Measurements from ENCODE around the gene ALS2CL. TPM values are rescaled to one million over a fixed set of nuclear protein-coding genes. Genes with fewer than 3 reads are reported as not detected.
"Not testable (repeated sequence)": the region's sequence is repeated elsewhere in the genome, so short reads cannot be mapped to it uniquely, and the experiment has no call there.

ALS2CL gene
- total and polyA plus RNA-seq, 12 donors: 1.5 to 48.3 (median 10.1) TPM

- intact Hi-C loops (cut with DNase I): loop anchor here (5.0 to 10.0 kb wide), 4 partner anchors 157 to 297 kb away; partner anchors contain the start of gene MYL3 (in 2 of the 2)
Measured at GRCh38 chr3:46707601-46708011, 14.1 kb upstream of the ALS2CL start.

GRCh38 chr3:46706771-46707582 is 13.5 kb upstream of the ALS2CL start:
- Histone ChIP-seq H3K9me3 (replicated peaks in 1 of 3) (no peaks in the 10 kb centered on the region), H3K36me3 (replicated peaks in 1 of 2) (no peaks in the 10 kb centered on the region), H3K27ac (no peak overlapping the region), H3K27me3 (no peaks in the 10 kb centered on the region), H3K4me3 (no peak overlapping the region), H3K4me1 (replicated peaks in 1 of 2) (no peaks in the 10 kb centered on the region)
- 75 to 81% (median 79%) methylated on average over 10 to 13 of the region's 13 CpGs for WGBS, 4 donors
- TF ChIP-seq POLR2A (IDR thresholded peaks at IDR 0.05) (no peak), CTCF (IDR thresholded peaks at IDR 0.05) (no peak)
- intact Hi-C loops (cut with DNase I): loop anchor here (5.0 to 10.0 kb wide), 4 partner anchors 158 to 298 kb away; partner anchors contain the start of gene MYL3 (in 2 of the 2)
- DNase-seq: peak in 2 of 7 donors; percentile 12 to 16

More at GRCh38 chr3:46707601-46708011, 14.1 kb upstream of the ALS2CL start:
- no peaks in the 10 kb centered on the region for H3K9me3 ChIP-seq (replicated peaks in 1 of 3)
- H3K27ac ChIP-seq: no peak overlapping the region
- no peaks in the 10 kb centered on the region for H3K4me1 ChIP-seq (replicated peaks in 1 of 2)
- no peaks in the 10 kb centered on the region for H3K36me3 ChIP-seq (replicated peaks in 1 of 2)
- no peak overlapping the region for H3K4me3 ChIP-seq
- WGBS, 4 donors: 87 to 96% (median 92%) methylated on average over 6 to 7 of the region's 7 CpGs
- H3K27me3 ChIP-seq: no peaks in the 10 kb centered on the region
- DNase-seq: peak in 3 of 7 donors; percentile 4 to 12 (median 10)
- TF ChIP-seq POLR2A (IDR thresholded peaks at IDR 0.05): no peak
- no peak for TF ChIP-seq CTCF (IDR thresholded peaks at IDR 0.05)

- DNase-seq: peak in 3 of 7 donors; percentile 5 to 15 (median 11)
- no peaks in the 10 kb centered on the region for H3K27me3 ChIP-seq
- 75 to 84% (median 81%) methylated on average over 11 to 19 of the region's 19 CpGs for WGBS, 4 donors
- H3K4me1 ChIP-seq (replicated peaks in 1 of 2): peaks cover 0 to 6% of the 10 kb centered on the region in 2 donors
- intact Hi-C loops (cut with DNase I): loop anchor here (2.0 to 10.0 kb wide), 5 partner anchors 159 to 299 kb away; partner anchors contain the start of gene MYL3 (in 2 of the 2)
- TF ChIP-seq POLR2A (IDR thresholded peaks at IDR 0.05): no peak
- no peak for TF ChIP-seq CTCF (IDR thresholded peaks at IDR 0.05)
- no peak overlapping the region for H3K27ac ChIP-seq
- H3K4me3 ChIP-seq: no peak overlapping the region
- H3K9me3 ChIP-seq (replicated peaks in 1 of 3): no peaks in the 10 kb centered on the region
- no peaks in the 10 kb centered on the region for H3K36me3 ChIP-seq (replicated peaks in 1 of 2)
Measured at GRCh38 chr3:46705751-46706552, 12.5 kb upstream of the ALS2CL start.

GRCh38 chr3:46705022-46705530 is 11.6 kb upstream of the ALS2CL start:
- DNase-seq: peak; percentile 70 to 94 (median 83)
- TF ChIP-seq POLR2A (IDR thresholded peaks at IDR 0.05) (no peak), CTCF (IDR thresholded peaks at IDR 0.05) (peak; percentile 85 to 98 (median 95))
- H3K27ac ChIP-seq: no peak overlapping the region
- no peaks in the 10 kb centered on the region for H3K36me3 ChIP-seq (replicated peaks in 1 of 2)
- intact Hi-C loops (cut with DNase I): loop anchor here (2.0 to 10.0 kb wide), 5 partner anchors 160 to 300 kb away; partner anchors contain the start of gene MYL3 (in 2 of the 2)
- H3K4me3 ChIP-seq: no peak overlapping the region
- 0 to 25% (median 22%) methylated on average over 2 to 4 of the region's 4 CpGs for WGBS, 4 donors
- H3K4me1 ChIP-seq (replicated peaks in 1 of 2): peaks cover 3 to 15% of the 10 kb centered on the region in 2 donors
- no peaks in the 10 kb centered on the region for H3K27me3 ChIP-seq
- no peaks in the 10 kb centered on the region for H3K9me3 ChIP-seq (replicated peaks in 1 of 3)

- peak in 1 of 7 donors; percentile 5 for DNase-seq
- not testable (repeated sequence) for H3K9me3 ChIP-seq (replicated peaks in 1 of 3); H3K4me3 ChIP-seq; H3K27me3 ChIP-seq; H3K27ac ChIP-seq; H3K36me3 ChIP-seq (replicated peaks in 1 of 2)
- 34 to 80% (median 41%) methylated on average over 1 to 7 of the region's 7 CpGs for WGBS, 4 donors
- peaks cover 4 to 22% of the 10 kb centered on the region in 2 donors for H3K4me1 ChIP-seq (replicated peaks in 1 of 2)
- intact Hi-C loops (cut with DNase I): loop anchor here (2.0 to 10.0 kb wide), 5 partner anchors 160 to 300 kb away; partner anchors contain the start of gene MYL3 (in 2 of the 2)
Measured at GRCh38 chr3:46704346-46704745, 10.9 kb upstream of the ALS2CL start.
